Neural cell (in vitro differentiated cells): Measurements from ENCODE around the gene ACP7. TPM values are rescaled to one million over a fixed set of nuclear protein-coding genes. Genes with fewer than 3 reads are reported as not detected.

Experiments
- H2AFZ ChIP-seq: fragments of 200-600, 300-800 bp; sonication (generic), shearing (Covaris generic); 2 replicates; pipeline ENCODE4 v1.6.0; 2014; ENCODE audit warnings: low read depth, mild to moderate bottlenecking, antibody characterized with exemption, low read length, moderate library complexity
- H3F3A ChIP-seq: fragments of 200-600 bp; shearing (Covaris generic); 2 replicates; pipeline ENCODE4 v1.6.1; 2016; ENCODE audit warnings: mild to moderate bottlenecking, moderate library complexity, mixed read lengths, antibody characterized with exemption, low read length; ENCODE audit not compliant: insufficient read depth, poor library complexity, severe bottlenecking
- H3K27ac ChIP-seq: fragments of 200-600, 300-800 bp; sonication (generic), shearing (Covaris generic); 2 replicates; pipeline ENCODE4 v1.5.1; 2014; ENCODE audit warnings: mild to moderate bottlenecking, low read length, moderate library complexity
- H3K27me3 ChIP-seq: fragments of 300-800, 200-600 bp; sonication (generic), shearing (Covaris generic); 2 replicates; pipeline ENCODE4 v1.6.0; 2014; ENCODE audit warnings: mild to moderate bottlenecking, low read depth, low read length, moderate library complexity; ENCODE audit not compliant: insufficient read depth
- H3K36me3 ChIP-seq: fragments of 300-800, 200-600 bp; sonication (generic), shearing (Covaris generic); 2 replicates; pipeline ENCODE4 v1.5.1; 2014; ENCODE audit warnings: mild to moderate bottlenecking, antibody characterized with exemption, low read length, moderate library complexity; ENCODE audit not compliant: insufficient read depth
- H3K4me2 ChIP-seq: fragments of 300-800, 200-600 bp; sonication (generic), shearing (Covaris generic); 2 replicates; pipeline ENCODE4 v1.6.0; 2014; ENCODE audit warnings: mild to moderate bottlenecking, low read length
- H3K4me3 ChIP-seq: fragments of 300-800, 200-600 bp; sonication (generic), shearing (Covaris generic); 2 replicates; pipeline ENCODE4 v1.5.1; 2014; ENCODE audit warnings: mild to moderate bottlenecking, low read length, moderate library complexity
- H3K79me2 ChIP-seq: fragments of 200-600 bp; shearing (Covaris generic); replicated peaks from 2 replicates; pipeline ENCODE4 v1.6.0; 2014; ENCODE audit warnings: mild to moderate bottlenecking, low read length, moderate library complexity; ENCODE audit not compliant: insufficient read depth
- H3K9ac ChIP-seq: fragments of 300-800, 200-600 bp; sonication (generic), shearing (Covaris generic); 2 replicates; pipeline ENCODE4 v1.6.1; 2016; ENCODE audit warnings: mild to moderate bottlenecking, low read length, mixed read lengths
- H3K9me2 ChIP-seq: fragments of 200-600 bp; shearing (Covaris generic); 2 replicates; pipeline ENCODE4 v1.6.1; 2016; ENCODE audit warnings: mild to moderate bottlenecking, low read length, mixed read lengths; ENCODE audit not compliant: insufficient read depth
- H3K9me3 ChIP-seq: fragments of 200-600, 300-800 bp; sonication (generic), shearing (Covaris generic); 2 replicates; pipeline ENCODE4 v1.6.1; 2016; ENCODE audit warnings: mild to moderate bottlenecking, mixed run types, low read length, moderate library complexity, mixed read lengths
- H4K20me1 ChIP-seq: fragments of 200-600 bp; shearing (Covaris generic); 2 replicates; pipeline ENCODE4 v1.6.1; 2016; ENCODE audit warnings: mild to moderate bottlenecking, mixed run types; ENCODE audit not compliant: insufficient read depth
- CTCF ChIP-seq: fragments of 450-650 bp; IDR thresholded peaks from 2 replicates; pipeline ENCODE4 v1.5.1; 2014; ENCODE audit warnings: antibody characterized with exemption, mild to moderate bottlenecking, moderate library complexity; ENCODE audit not compliant: poor library complexity, severe bottlenecking
- EZH2 ChIP-seq: fragments of 200-600, 300-800 bp; shearing (Covaris generic), sonication (generic); IDR thresholded peaks from 2 replicates; pipeline ENCODE4 v1.6.1; 2014; ENCODE audit warnings: antibody characterized with exemption, low read length, borderline replicate concordance, mild to moderate bottlenecking; ENCODE audit not compliant: insufficient read depth, poor library complexity, severe bottlenecking
- POLR2AphosphoS5 ChIP-seq: IDR thresholded peaks from 2 replicates; pipeline ENCODE4 v1.6.1; 2012
- RAD21 ChIP-seq: fragments of 450-650 bp; conservative IDR thresholded peaks from 2 replicates; pipeline ENCODE4 v1.6.1; 2014; ENCODE audit warnings: antibody characterized with exemption, mild to moderate bottlenecking, moderate library complexity
- REST ChIP-seq: IDR thresholded peaks from 2 replicates; pipeline ENCODE4 v1.6.1; 2012; ENCODE audit warnings: borderline replicate concordance
- SMC3 ChIP-seq: fragments of 450-650 bp; conservative IDR thresholded peaks from 2 replicates; pipeline ENCODE4 v1.6.1; 2014; ENCODE audit warnings: antibody characterized with exemption, mild to moderate bottlenecking, moderate library complexity; ENCODE audit not compliant: poor library complexity
- TAF1 ChIP-seq: IDR thresholded peaks from 2 replicates; pipeline ENCODE4 v1.6.1; 2012; ENCODE audit warnings: low read depth
- polyA plus RNA-seq: library from polyadenylated mRNA; depleted of rRNA; stranded (reverse); fragments of >200 nt; gene quantifications from 2 replicates; pipeline ENCODE4 v1.2.3, GENCODE V29; 2014

The ACP7 gene
- polyA plus RNA-seq, 1 donor from 2014 or later: not detected

DNA sequence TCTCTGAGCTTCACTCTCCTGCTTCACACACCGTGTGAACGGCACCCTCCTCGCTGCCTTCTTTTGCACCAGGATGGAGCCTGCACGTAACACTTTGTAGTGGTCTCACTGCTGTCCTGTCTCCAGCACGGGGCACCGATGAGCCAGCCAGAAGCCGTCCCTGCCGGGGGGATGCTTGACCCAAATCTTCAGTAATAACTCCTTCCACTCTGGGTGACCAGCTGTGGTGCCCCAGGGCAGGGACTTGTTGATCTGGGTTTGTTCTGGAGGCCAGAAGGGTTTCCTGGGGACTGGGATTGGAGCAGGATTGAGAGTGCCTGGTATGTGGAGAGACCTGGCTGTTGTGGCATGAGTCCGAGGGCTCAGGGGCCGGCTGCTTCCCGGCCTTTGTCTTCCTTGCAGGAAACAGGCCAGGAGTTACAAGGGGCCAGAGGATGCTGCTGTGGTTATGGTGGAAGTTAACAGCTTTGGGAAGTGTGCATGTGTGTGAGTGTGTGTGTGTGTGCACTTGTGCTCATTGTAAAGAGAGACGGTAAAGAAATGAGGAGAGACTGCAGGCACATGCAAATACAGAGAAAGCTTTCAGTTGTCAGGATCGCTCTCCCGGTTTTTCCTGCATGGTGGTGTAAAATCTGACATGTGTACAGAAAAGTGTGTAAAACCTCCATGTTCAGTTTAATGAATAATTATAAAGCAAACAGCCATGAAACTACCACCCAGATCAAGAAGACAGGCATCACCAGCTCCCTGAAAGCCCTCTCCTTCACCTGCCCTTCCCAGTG is 60.3 kb downstream of the ACP7 start:
- Histone ChIP-seq H3K4me3 (no peak overlapping the region), H3K27ac (no peak overlapping the region), H3K27me3 (no peaks in the 10 kb centered on the region), H2AFZ (no peak overlapping the region), H3K36me3 (no peaks in the 10 kb centered on the region), H3K4me2 (no peak overlapping the region), H4K20me1 (no peaks in the 10 kb centered on the region), H3F3A (no peaks in the 10 kb centered on the region), H3K9me3 (no peaks in the 10 kb centered on the region), H3K9me2 (no peaks in the 10 kb centered on the region), H3K79me2 (peaks cover 15% of the 10 kb centered on the region), H3K9ac (peak overlapping the region; percentile 27)
- TF ChIP-seq TAF1: no peak
- no peak for TF ChIP-seq EZH2
- no peak for TF ChIP-seq CTCF

DNA sequence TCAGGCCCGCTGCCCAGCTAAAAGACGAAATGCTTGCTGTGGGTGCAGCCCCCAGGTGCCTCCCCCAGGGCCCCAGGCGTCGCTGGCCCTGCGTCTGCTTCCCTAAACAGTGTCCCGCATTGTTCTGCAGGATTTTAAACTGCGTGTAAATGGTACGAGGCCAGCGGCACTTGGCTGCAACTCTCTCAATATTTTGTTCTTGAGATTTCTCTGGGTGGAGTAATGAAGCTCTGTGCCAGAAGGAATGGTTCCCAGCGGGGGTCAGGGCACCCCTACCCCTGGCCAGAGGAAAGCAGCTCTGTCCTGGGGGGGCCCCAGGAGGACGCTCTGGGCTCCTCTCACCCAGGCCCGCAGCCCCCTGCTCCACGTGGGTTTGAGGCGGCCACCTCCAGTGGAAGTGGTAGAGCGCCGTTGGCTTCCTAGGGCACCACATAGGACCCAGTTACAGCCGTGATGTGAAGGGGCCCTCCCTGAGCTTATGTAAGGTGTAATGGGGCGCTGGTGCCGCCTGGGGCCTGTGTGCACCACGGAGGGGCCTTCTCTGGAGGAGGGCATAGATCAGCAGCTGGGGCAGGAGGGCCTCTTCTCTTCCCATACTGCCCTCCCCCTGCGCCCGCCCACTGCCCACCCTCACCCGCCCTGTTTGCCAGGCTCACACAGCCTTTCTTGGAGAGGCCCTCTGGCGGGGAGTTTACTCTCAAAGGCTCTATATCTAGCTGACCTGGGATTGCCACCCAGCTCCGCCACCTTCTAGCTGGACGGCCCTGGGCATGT is 61.2 kb downstream of the ACP7 start:
- Histone ChIP-seq H3K9me2 (no peaks in the 10 kb centered on the region), H3K4me2 (no peak overlapping the region), H3K36me3 (no peaks in the 10 kb centered on the region), H3K27me3 (no peaks in the 10 kb centered on the region), H3K27ac (no peak overlapping the region), H2AFZ (no peak overlapping the region), H3K9ac (peak overlapping the region; percentile 27), H4K20me1 (no peaks in the 10 kb centered on the region), H3K9me3 (no peaks in the 10 kb centered on the region), H3F3A (no peaks in the 10 kb centered on the region), H3K4me3 (no peak overlapping the region), H3K79me2 (peaks cover 10% of the 10 kb centered on the region)
- TF ChIP-seq POLR2AphosphoS5 (no peak), SMC3 (no peak), RAD21 (no peak), REST (no peak)

DNA sequence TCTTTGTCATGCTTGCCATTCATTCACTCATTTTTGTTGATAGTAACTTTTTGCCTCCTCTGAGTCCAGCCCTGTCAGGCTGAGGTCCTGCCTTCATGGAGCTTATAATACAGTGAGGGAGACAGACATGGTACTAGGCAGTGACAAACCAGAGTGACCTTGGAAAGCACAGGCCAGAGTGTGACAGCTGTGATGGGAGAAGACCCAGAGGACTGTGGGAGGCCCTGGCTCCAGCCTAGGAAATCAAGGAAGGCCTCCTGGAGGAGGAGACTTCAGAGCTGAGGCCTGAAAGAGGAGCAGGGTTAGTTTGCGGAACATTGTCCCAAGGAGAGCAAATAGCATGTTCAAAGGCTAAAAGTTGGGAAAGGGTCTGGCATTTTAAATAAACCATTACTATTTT is 61.9 kb downstream of the ACP7 start:
- H3K4me2 ChIP-seq: no peak overlapping the region
- H3K4me3 ChIP-seq: no peak overlapping the region

More for the DNA sequence above, 61.9 kb downstream of the ACP7 start:
- no peaks in the 10 kb centered on the region for H3K9me3 ChIP-seq
- H3K9me2 ChIP-seq: no peaks in the 10 kb centered on the region
- TF ChIP-seq RAD21 (no peak), CTCF (no peak), TAF1 (no peak)
- peaks cover 10% of the 10 kb centered on the region for H3K79me2 ChIP-seq
- no peaks in the 10 kb centered on the region for H4K20me1 ChIP-seq
- no peaks in the 10 kb centered on the region for H3K27me3 ChIP-seq
- no peaks in the 10 kb centered on the region for H3F3A ChIP-seq
- H3K36me3 ChIP-seq: no peaks in the 10 kb centered on the region
- H2AFZ ChIP-seq: no peak overlapping the region
- H3K9ac ChIP-seq: no peak overlapping the region
- H3K27ac ChIP-seq: no peak overlapping the region
